ENCODE data around the gene RHBDF2.

RHBDF2 gene

GRCh38 chr17:76501018-76501826, at the start of gene RHBDF2:
RHBDF2 (minus strand) TSS chr17:76501423; CDS start chr17:76481524, 19,899 bp downstream.
- Histone ChIP-seq H3K4me3 (ENCODE audit: low read depth, low read length) (peak within 1 kb of the TSS; percentile 75), H3K27me3 (ENCODE audit: control insufficient read depth, insufficient read depth, low read length) (peaks cover 3% of the 10 kb centered on the region), H3K4me1 (ENCODE audit: control insufficient read depth, insufficient read depth, low read length) (peaks cover 19% of the 10 kb centered on the region), H3K9ac (ENCODE audit: low read depth, low read length) (peak within 1 kb of the TSS; percentile 65), H3K36me3 (ENCODE audit: control insufficient read depth, insufficient read depth, low read length) (peaks cover 4% of the 10 kb centered on the region), H3K9me3 (ENCODE audit: control insufficient read depth, insufficient read depth, low read length) (no peaks in the 10 kb centered on the region)

- no peaks in the 10 kb centered on the region for H3K27me3 ChIP-seq (ENCODE audit: control insufficient read depth, insufficient read depth, low read length)
- H3K9me3 ChIP-seq (ENCODE audit: control insufficient read depth, insufficient read depth, low read length): no peaks in the 10 kb centered on the region
- H3K9ac ChIP-seq (ENCODE audit: low read depth, low read length): no peak overlapping the region
- peaks cover 2% of the 10 kb centered on the region for H3K4me1 ChIP-seq (ENCODE audit: control insufficient read depth, insufficient read depth, low read length)
- H3K4me3 ChIP-seq (ENCODE audit: low read depth, low read length): no peak overlapping the region
- no peaks in the 10 kb centered on the region for H3K36me3 ChIP-seq (ENCODE audit: control insufficient read depth, insufficient read depth, low read length)
Observed at GRCh38 chr17:76549539-76549938, 48.3 kb upstream of the RHBDF2 start.

DNA sequence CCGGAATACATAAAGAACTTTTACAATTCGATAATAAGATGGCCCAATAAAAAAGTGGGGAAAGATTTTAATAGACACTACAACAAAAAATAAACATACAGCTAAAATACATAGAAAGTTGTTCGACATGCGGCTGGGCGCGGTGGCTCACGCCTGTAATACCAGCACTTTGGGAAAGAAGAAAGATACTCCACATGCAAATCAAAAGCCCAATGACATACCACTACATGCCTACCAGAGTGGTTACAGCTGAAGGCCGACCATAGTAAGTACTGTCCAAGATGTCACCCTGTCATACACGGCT, 47.9 kb upstream of the RHBDF2 start:
- Histone ChIP-seq H3K36me3 (ENCODE audit: control insufficient read depth, insufficient read depth, low read length) (no peaks in the 10 kb centered on the region), H3K9me3 (ENCODE audit: control insufficient read depth, insufficient read depth, low read length) (no peaks in the 10 kb centered on the region), H3K4me3 (ENCODE audit: low read depth, low read length) (no peak overlapping the region), H3K4me1 (ENCODE audit: control insufficient read depth, insufficient read depth, low read length) (peaks cover 2% of the 10 kb centered on the region), H3K9ac (ENCODE audit: low read depth, low read length) (no peak overlapping the region), H3K27me3 (ENCODE audit: control insufficient read depth, insufficient read depth, low read length) (no peaks in the 10 kb centered on the region)

DNA sequence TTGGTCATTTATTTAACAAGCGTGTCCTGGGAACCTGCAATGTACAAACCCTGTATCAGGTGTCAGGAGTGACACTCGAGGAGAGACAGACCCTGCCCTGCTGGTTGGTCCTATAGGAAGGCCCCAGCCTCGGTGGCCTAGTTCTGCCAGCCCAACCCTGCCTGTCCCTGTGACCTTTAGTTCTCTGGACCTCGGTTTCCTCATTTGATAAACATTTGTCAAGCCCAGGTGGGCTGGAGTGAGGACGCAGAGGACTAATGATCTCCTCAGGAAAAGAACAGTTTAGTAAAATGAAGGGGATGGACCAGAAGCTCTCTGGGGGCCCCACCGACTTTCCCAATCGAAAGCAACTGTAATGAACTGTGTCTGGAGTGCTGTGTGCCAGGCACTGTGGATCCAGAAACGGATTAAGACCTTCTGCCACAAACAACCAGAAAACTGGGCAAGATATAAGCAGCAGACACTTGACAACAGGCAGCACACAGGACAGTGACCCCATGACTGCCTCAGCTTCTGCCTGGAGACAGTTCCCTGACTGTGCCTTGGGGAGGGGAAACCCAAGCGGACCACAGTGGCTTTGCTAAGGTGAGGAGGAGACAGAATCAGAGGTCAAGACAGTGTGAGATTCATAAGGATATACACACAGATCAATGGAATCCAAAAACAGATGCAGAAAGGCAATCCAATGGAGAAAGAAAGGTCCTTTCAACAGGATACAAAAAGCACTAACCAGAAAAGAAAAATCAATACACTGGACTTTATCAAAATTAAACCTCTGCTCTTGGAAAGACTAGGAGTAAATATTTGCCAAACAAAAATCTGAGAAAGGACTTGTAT, 47.4 kb upstream of the RHBDF2 start:
- Histone ChIP-seq H3K36me3 (ENCODE audit: control insufficient read depth, insufficient read depth, low read length) (no peaks in the 10 kb centered on the region), H3K9me3 (ENCODE audit: control insufficient read depth, insufficient read depth, low read length) (no peaks in the 10 kb centered on the region), H3K4me1 (ENCODE audit: control insufficient read depth, insufficient read depth, low read length) (peaks cover 3% of the 10 kb centered on the region), H3K9ac (ENCODE audit: low read depth, low read length) (no peak overlapping the region), H3K27me3 (ENCODE audit: control insufficient read depth, insufficient read depth, low read length) (no peaks in the 10 kb centered on the region), H3K4me3 (ENCODE audit: low read depth, low read length) (no peak overlapping the region)

DNA sequence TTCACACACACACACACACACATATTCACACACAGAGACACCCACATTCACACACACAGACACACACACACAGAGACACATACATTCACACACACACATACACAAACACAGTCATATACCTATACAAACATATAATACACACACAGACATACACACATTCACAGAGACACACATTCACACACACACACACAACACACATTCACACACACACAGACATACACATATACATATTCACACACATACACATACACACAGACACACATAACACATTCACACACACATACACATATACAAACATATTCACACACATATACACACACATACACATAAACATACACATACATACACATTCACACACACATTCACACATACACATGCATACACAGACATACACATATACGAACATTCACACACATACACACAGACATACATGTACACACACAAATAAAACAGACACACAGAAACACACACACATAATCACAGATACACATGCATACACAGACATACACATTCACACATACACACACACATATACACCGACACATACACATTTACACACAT, 46.5 kb upstream of the RHBDF2 start:
- no peaks in the 10 kb centered on the region for H3K9me3 ChIP-seq (ENCODE audit: control insufficient read depth, insufficient read depth, low read length)
- H3K27me3 ChIP-seq (ENCODE audit: control insufficient read depth, insufficient read depth, low read length): peaks cover under 1% of the 10 kb centered on the region
- no peak overlapping the region for H3K9ac ChIP-seq (ENCODE audit: low read depth, low read length)
- H3K4me3 ChIP-seq (ENCODE audit: low read depth, low read length): no peak overlapping the region
- H3K4me1 ChIP-seq (ENCODE audit: control insufficient read depth, insufficient read depth, low read length): peaks cover 4% of the 10 kb centered on the region
- H3K36me3 ChIP-seq (ENCODE audit: control insufficient read depth, insufficient read depth, low read length): no peaks in the 10 kb centered on the region

DNA sequence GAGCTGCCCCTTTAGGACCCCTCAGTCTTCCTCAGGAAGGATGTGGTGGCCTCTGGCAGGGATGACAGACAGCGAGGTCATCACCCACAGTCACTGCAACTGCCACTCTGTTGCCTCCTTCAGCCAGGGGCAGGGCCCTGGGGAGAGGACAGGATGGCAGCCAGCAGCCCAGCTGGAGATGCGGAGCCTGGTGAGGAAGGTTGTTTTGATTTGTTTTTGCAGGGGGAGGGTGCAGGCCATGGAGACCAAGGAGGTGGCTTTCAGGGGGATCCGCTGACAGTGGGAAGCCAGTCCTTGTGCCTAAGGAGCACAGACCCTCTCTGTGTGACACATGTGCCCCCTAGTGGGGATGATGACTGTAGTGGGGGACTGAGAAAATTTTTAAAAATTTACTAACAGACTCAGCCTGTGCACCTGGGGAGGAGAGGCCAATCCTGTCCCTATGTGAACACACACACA, 46.0 kb upstream of the RHBDF2 start:
- Histone ChIP-seq H3K4me3 (ENCODE audit: low read depth, low read length) (no peak overlapping the region), H3K9me3 (ENCODE audit: control insufficient read depth, insufficient read depth, low read length) (no peaks in the 10 kb centered on the region), H3K27me3 (ENCODE audit: control insufficient read depth, insufficient read depth, low read length) (peaks cover 2% of the 10 kb centered on the region), H3K36me3 (ENCODE audit: control insufficient read depth, insufficient read depth, low read length) (no peaks in the 10 kb centered on the region), H3K9ac (ENCODE audit: low read depth, low read length) (no peak overlapping the region), H3K4me1 (ENCODE audit: control insufficient read depth, insufficient read depth, low read length) (peaks cover 4% of the 10 kb centered on the region)

GRCh38 chr17:76546556-76547182, 45.4 kb upstream of the RHBDF2 start:
- peaks cover 2% of the 10 kb centered on the region for H3K27me3 ChIP-seq (ENCODE audit: control insufficient read depth, insufficient read depth, low read length)
- no peaks in the 10 kb centered on the region for H3K9me3 ChIP-seq (ENCODE audit: control insufficient read depth, insufficient read depth, low read length)
- H3K9ac ChIP-seq (ENCODE audit: low read depth, low read length): no peak overlapping the region
- no peak overlapping the region for H3K4me3 ChIP-seq (ENCODE audit: low read depth, low read length)
- peaks cover 4% of the 10 kb centered on the region for H3K4me1 ChIP-seq (ENCODE audit: control insufficient read depth, insufficient read depth, low read length)
- H3K36me3 ChIP-seq (ENCODE audit: control insufficient read depth, insufficient read depth, low read length): no peaks in the 10 kb centered on the region

DNA sequence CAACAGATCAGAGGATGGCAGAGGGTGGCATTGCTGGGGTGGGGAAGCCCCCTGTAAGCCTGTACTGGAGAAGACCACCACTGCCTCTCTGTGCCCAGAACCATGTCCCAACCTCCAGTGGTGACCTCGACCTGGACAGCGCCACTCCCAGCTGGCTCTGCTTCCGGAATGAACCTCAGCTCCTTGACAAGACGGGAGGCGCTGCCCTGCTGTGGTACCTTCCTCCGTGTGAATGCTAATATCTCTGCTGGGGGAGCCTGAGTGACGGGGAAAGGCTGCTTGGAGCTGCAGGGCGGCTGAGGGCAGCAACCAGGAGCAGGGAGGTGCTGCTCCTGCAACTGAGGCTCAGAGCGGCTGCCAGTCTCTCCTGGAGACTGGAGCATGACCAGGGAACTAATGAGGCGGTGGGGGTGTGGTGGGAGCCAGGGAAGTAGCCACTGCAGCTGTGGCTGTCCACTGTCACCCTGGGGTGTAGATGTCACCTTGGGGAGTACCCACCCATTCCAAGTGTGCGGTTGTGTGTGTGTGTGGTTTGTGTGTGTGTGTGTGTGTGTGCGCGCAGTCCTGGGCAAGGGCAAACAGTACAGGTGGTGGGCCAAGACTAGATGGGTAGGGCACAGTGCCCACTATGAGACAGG, 44.8 kb upstream of the RHBDF2 start:
- Histone ChIP-seq H3K36me3 (ENCODE audit: control insufficient read depth, insufficient read depth, low read length) (no peaks in the 10 kb centered on the region), H3K4me1 (ENCODE audit: control insufficient read depth, insufficient read depth, low read length) (peaks cover 8% of the 10 kb centered on the region), H3K9ac (ENCODE audit: low read depth, low read length) (no peak overlapping the region), H3K9me3 (ENCODE audit: control insufficient read depth, insufficient read depth, low read length) (no peaks in the 10 kb centered on the region), H3K4me3 (ENCODE audit: low read depth, low read length) (no peak overlapping the region), H3K27me3 (ENCODE audit: control insufficient read depth, insufficient read depth, low read length) (peaks cover 2% of the 10 kb centered on the region)

DNA sequence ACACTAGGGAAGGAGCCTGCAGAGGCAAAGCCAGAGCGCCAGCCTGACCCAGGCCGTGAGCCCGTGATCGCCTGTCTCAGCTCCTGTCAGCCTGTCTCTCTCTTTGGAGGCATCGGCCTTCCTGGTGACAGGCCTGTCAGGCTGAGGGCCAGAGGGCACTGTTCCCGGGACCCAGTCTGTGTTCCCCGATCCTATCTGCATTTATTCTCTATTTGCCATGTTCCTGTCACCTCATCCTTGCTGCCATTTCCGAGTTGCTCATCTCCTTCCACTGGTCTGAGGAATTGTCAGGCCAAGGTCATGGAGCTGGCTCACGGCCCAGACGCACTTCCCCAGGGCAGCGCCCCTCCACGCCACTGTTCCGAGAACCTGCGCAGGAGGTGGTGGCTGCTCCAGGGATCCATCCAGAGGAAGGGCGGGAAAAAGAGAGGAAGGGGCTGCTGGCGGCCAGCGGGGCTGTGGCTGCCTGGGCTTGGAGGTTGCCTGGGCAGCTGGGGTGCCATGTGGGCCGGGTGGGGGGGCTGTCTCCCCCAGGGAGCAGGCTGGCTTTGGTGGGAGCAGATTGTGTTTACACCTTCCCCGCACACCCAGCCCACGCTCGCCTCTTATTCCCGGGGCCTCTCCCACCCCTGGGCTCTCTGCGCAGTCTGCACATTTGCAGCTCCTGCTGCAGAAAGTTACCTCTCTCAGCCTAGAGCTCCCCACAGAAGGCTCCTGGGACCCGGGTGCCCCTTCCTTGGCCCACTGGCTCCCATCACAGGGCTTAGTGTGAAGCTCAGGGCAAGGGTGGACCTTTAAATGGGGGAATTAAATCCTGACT, 43.5 kb upstream of the RHBDF2 start:
- no peak overlapping the region for H3K9ac ChIP-seq (ENCODE audit: low read depth, low read length)
- peaks cover 2% of the 10 kb centered on the region for H3K27me3 ChIP-seq (ENCODE audit: control insufficient read depth, insufficient read depth, low read length)
- H3K36me3 ChIP-seq (ENCODE audit: control insufficient read depth, insufficient read depth, low read length): no peaks in the 10 kb centered on the region
- H3K4me1 ChIP-seq (ENCODE audit: control insufficient read depth, insufficient read depth, low read length): peaks cover 7% of the 10 kb centered on the region
- no peaks in the 10 kb centered on the region for H3K9me3 ChIP-seq (ENCODE audit: control insufficient read depth, insufficient read depth, low read length)
- H3K4me3 ChIP-seq (ENCODE audit: low read depth, low read length): no peak overlapping the region

DNA sequence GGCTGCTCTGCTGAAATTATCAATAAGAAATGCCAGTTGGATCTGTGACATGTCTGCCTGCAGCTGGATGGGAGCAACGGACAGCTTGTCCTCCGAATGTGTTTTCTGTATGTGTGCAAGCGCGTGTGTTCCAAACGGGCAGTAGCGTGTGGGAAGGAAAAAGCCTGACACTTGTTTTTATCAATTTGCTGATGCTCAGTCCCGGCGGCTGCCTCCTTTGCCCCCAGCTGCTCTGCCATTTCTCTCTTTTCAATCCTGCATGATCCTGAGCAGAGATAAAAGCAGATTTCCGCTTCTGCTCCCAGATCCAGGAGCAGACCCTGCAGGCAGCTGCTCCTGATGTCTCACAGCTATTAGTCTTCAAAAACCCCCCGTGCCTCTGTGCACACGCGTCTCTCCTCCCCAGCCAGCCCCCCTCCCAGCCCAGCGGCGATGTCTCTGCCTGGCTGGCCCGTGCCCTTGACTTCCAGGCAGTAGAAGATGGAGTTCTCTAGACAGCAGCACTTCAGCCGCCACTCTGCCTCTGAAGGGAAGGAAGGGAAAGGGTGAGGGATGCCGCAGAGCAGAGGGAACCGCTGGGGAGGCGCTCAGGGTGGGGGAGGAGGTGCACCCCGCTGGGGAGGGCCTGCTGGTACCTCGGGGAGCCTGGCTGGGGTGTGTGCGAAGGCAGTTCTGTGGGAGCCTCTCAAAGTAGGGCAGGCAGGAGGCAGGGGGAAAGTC, 42.8 kb upstream of the RHBDF2 start:
- Histone ChIP-seq H3K9ac (ENCODE audit: low read depth, low read length) (no peak overlapping the region), H3K4me3 (ENCODE audit: low read depth, low read length) (no peak overlapping the region), H3K9me3 (ENCODE audit: control insufficient read depth, insufficient read depth, low read length) (no peaks in the 10 kb centered on the region), H3K27me3 (ENCODE audit: control insufficient read depth, insufficient read depth, low read length) (peaks cover 10% of the 10 kb centered on the region), H3K4me1 (ENCODE audit: control insufficient read depth, insufficient read depth, low read length) (peaks cover 7% of the 10 kb centered on the region), H3K36me3 (ENCODE audit: control insufficient read depth, insufficient read depth, low read length) (no peaks in the 10 kb centered on the region)
